Measurements from ENCODE around the gene RPL10L. TPM values are rescaled to one million over a fixed set of nuclear protein-coding genes. Genes with fewer than 3 reads are reported as not detected.

RPL10L gene
- total RNA-seq = not detected

- DNase-seq (ENCODE audit: low spot score) = no peak
Observed at GRCh38 chr14:46651526-46652144, at the start of gene RPL10L. TSS of gene RPL10L (minus strand) at chr14:46651781. CDS start at chr14:46651736, 45 bp downstream.

GRCh38 chr14:46691819-46692218 is 40.2 kb upstream of the RPL10L start:
- no peak for DNase-seq (ENCODE audit: low spot score)

- DNase-seq (ENCODE audit: low spot score) = no peak
Observed at GRCh38 chr14:46686652-46687051, 35.1 kb upstream of the RPL10L start.

GRCh38 chr14:46672128-46672527 is 20.5 kb upstream of the RPL10L start:
- DNase-seq (ENCODE audit: low spot score) = no peak

- DNase-seq (ENCODE audit: low spot score) = no peak
Observed at GRCh38 chr14:46663382-46663781, 11.8 kb upstream of the RPL10L start.

GRCh38 chr14:46661728-46662127 is 10.1 kb upstream of the RPL10L start:
- DNase-seq (ENCODE audit: low spot score) = no peak

- no peak for DNase-seq (ENCODE audit: low spot score)
Observed at GRCh38 chr14:46653031-46653755, 1.6 kb upstream of the RPL10L start.

GRCh38 chr14:46646796-46647195 is 4.8 kb downstream of the RPL10L start:
- DNase-seq (ENCODE audit: low spot score) = no peak

- no peak for DNase-seq (ENCODE audit: low spot score)
Observed at GRCh38 chr14:46626876-46627275, 24.7 kb downstream of the RPL10L start.
